Midbrain (tissue), 1 donor: Measurements from ENCODE around the gene CCR9.

Source experiments
- DNase-seq: peaks from one replicate; lab custom pipeline; 2025; lab: John Stamatoyannopoulos, UW

The CCR9 gene

GRCh38 chr3:45872569-45872968 lies 13.8 kb upstream of the CCR9 start:
- DNase-seq = no peak

GRCh38 chr3:45873036-45873435 lies 13.3 kb upstream of the CCR9 start:
- DNase-seq = no peak

GRCh38 chr3:45873638-45874037 lies 12.7 kb upstream of the CCR9 start:
- DNase-seq = no peak

GRCh38 chr3:45874677-45875346 lies 11.5 kb upstream of the CCR9 start:
- no peak for DNase-seq

- no peak for DNase-seq
These were observed 8.2 kb upstream of the CCR9 start for GRCh38 chr3:45878124-45878523.

GRCh38 chr3:45880725-45881077 lies 5.6 kb upstream of the CCR9 start:
- no peak for DNase-seq

GRCh38 chr3:45881078-45882022 lies 5.0 kb upstream of the CCR9 start:
- DNase-seq = no peak

- DNase-seq = no peak
These were observed 1.8 kb upstream of the CCR9 start for GRCh38 chr3:45884368-45885201.

GRCh38 chr3:45887285-45887684 lies 942 bp downstream of the CCR9 start:
- no peak for DNase-seq

GRCh38 chr3:45887759-45888511 lies 1.6 kb downstream of the CCR9 start:
- DNase-seq = no peak

GRCh38 chr3:45889337-45889736 lies 3.0 kb downstream of the CCR9 start:
- DNase-seq = no peak

GRCh38 chr3:45890405-45890804 lies 4.1 kb downstream of the CCR9 start:
- DNase-seq = no peak

- no peak for DNase-seq
These were observed 5.8 kb downstream of the CCR9 start for GRCh38 chr3:45892161-45892560.

GRCh38 chr3:45894015-45894414 lies 7.7 kb downstream of the CCR9 start:
- DNase-seq = no peak

GRCh38 chr3:45895686-45896468 lies 9.5 kb downstream of the CCR9 start:
- no peak for DNase-seq

GRCh38 chr3:45896956-45897355 lies 10.6 kb downstream of the CCR9 start:
- DNase-seq = no peak

GRCh38 chr3:45904931-45905330 lies 18.6 kb downstream of the CCR9 start:
- no peak for DNase-seq

- no peak for DNase-seq
These were observed 19.4 kb downstream of the CCR9 start for GRCh38 chr3:45905755-45906154.

GRCh38 chr3:45906681-45907407 lies 20.5 kb downstream of the CCR9 start:
- no peak for DNase-seq
